ENCODE results near the gene UBE4B.
"Not testable (repeated sequence)": the region's sequence is repeated elsewhere in the genome, so short reads cannot be mapped to it uniquely, and the experiment has no call there.

The UBE4B gene

GRCh38 chr1:10173582-10173981, 140.8 kb downstream of the UBE4B start:
- no peak for DNase-seq (ENCODE audit: low read depth, low spot score)

DNA sequence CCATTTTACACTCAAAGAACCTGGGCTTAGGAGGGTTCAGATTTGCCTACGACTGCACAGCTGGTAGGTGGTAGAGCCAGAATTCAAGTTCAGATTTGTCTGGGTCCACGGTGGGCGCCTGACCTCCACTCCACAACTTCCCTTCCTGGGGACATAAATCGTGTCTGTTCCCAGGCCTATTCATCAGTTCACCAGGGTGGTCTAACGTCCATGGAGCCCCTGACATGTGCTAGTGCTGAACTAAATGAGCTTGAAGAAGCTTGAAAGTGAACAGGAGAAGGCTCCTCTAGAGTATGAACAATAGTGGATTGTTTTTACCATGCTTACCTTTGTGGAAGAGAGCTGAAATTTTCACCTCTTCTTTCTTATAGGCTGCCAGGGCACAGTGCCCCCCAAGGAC, 145.1 kb downstream of the UBE4B start:
- DNase-seq (ENCODE audit: low read depth, low spot score): no peak

- no peak for DNase-seq (ENCODE audit: low read depth, low spot score)
Observed at GRCh38 chr1:10178597-10179405, 146.0 kb downstream of the UBE4B start.

- DNase-seq (ENCODE audit: low read depth, low spot score): no peak
Observed at GRCh38 chr1:10179406-10180091, 146.8 kb downstream of the UBE4B start.

DNA sequence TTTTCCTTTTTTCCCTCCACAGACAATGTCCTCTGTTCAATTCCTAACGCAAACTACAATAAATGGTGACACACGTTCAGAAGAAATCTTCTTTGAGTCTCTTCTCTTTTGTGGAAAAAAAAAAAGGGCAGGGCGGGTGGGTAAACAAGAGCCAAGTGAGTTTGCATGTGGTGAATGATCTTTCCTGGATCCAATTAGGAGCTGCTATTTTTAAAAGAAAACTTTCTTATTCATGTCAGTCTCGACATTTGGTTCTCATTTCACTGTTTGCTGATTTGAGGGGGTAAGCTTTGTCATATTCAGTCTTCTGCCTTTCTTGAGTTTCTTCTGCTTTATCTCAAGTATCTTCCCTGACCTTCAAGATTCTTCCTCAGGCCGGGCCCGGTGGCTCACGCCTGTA, 148.4 kb downstream of the UBE4B start:
- no peak for DNase-seq (ENCODE audit: low read depth, low spot score)

DNA sequence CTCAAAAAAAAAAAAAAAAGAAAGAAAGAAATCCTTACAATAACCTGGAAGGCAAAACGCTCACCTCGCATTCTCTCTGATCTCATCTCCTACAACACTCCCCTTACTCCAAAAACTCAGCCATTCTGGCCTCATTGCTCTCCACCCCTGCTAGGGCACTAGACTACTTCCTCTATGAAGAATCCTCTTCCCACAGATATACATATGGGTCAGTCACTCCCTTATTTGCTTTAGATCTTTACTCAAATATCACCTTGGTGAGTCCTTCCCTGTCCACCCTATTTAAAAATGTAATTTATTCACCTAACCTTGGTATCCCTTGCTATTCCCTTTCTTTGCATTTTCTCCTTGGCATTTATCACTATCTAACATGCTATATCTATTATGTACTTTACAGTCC, 153.0 kb downstream of the UBE4B start:
- no peak for DNase-seq (ENCODE audit: low read depth, low spot score)

DNA sequence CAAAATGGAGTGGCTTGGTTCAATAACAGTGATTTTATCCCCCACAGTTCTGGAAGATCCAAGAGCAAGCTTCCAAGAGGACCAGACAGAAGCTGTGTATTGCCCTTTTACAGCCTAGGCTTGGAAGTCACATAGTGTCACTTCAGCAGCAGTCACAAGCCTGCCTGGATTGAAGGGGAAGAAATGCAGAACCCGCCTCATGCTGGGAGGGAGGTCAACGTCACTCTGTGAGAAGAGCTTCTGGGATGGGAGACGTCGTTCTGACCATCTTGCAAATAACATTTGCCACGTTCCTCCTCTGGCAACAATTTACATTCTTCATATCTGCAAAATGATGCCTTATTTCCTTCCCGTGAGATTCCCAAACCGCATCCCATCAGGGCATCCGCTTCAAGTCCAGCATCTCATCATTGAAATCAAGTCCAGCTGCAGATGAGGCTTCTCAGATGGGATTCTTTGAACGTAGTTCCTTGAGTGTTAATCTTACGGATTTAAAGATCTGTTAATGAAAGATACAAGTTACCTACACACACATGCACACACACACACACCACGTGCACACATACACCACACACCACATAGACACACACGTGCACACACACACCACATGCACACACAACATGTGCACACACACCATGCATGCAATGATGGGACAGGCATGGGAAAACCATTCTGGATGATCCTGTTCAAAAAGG, 153.7 kb downstream of the UBE4B start:
- DNase-seq (ENCODE audit: low read depth, low spot score): no peak

DNA sequence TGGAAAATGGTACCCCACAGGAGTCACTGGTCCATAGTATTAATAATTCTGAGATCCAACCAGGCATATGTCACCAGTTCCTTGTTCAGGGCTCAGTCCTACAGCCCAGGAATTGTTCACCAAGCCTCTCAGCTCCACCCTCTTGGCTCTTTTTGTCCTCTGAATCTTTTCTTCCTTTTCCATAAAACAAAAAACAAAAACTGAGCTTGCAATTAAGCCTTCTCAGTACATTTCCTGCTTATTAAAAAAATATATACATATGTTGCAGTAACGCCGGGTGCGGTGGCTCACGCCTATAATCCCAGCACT, 154.2 kb downstream of the UBE4B start:
- DNase-seq (ENCODE audit: low read depth, low spot score): no peak

- DNase-seq (ENCODE audit: low read depth, low spot score): no peak
Observed at GRCh38 chr1:10188133-10188650, 155.4 kb downstream of the UBE4B start.

- no peak for DNase-seq (ENCODE audit: low read depth, low spot score)
Observed at GRCh38 chr1:10189659-10190058, 156.9 kb downstream of the UBE4B start.

GRCh38 chr1:10192263-10192662, 159.5 kb downstream of the UBE4B start:
- no peak for DNase-seq (ENCODE audit: low read depth, low spot score)

DNA sequence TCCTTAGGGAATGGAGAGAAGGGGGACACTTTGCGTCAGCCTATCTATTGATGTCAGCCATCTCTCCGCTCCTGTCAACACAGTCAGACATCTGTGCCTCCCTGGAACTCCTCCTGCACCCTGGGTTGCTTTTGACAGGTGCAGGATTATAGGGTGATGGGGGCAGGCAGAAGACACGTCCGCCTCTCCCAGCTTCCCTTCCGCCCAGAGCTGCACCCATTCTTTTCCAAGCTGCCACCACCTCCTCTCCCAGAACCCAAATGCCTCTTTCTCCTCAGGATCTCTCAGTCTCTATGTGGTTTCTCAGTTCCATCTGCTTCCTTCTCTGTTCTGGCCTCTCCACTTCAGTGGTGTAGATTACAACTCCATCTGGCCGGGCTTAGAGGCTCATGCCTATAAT, 160.5 kb downstream of the UBE4B start:
- DNase-seq (ENCODE audit: low read depth, low spot score): no peak

DNA sequence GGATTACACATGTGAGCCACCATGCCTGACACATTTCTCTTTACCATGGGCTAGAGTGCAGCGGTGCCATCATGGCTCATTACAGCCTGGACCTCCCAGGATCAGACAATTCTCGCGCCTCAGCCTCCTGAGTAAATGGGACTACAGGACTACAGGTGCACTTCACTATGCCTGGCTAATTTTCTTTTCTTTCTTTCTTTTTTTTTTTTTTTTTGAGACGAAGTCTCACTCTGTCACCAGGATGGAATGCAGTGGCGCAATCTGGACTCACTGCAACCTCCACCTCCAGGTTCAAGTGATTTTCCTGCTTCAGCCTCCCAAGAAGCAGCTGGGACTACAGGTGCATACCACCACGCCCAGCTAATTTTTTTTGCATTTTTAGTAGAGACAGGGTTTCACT, 162.8 kb downstream of the UBE4B start:
- no peak for DNase-seq (ENCODE audit: low read depth, low spot score)

DNA sequence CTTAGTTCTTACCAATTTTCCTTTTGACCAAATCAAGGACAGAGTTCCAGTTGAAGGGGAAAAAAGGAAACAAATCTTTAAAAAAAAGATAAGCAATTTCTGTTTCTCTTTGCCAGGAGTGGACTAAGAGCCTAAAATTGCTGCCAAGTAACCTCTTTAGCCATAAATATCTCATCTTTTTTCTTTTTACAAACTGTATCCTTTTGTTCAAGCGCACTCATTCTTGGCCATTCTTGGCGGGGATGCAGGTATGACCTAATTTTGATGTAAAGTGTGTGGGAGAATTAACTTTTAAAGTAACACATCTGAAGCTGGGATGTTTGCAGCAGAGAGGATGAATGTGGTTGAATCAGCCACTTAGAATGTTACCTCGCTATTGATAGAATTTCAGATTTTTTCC, 164.2 kb downstream of the UBE4B start:
- DNase-seq (ENCODE audit: low read depth, low spot score): no peak

DNA sequence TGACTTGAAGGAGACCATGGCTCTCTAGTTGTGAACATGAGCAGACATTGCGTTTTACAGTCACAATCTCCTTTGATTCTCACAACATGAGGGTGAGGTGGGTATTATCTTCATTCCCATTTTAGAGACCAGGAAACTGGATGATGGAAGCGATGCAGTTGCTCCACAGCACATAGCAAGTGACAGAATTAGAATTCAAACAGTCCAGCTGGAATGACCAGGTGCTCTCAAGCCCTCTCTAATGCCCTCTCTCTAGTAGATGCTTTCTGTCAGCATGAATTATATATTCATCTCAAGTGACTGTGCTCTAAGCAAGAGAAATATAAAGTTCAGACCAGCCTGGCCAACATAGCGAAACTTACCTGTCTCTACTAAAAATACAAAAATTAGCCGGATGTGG, 167.9 kb downstream of the UBE4B start:
- no peak for DNase-seq (ENCODE audit: low read depth, low spot score)

GRCh38 chr1:10204003-10204642, 171.4 kb downstream of the UBE4B start:
- DNase-seq (ENCODE audit: low read depth, low spot score): no peak

DNA sequence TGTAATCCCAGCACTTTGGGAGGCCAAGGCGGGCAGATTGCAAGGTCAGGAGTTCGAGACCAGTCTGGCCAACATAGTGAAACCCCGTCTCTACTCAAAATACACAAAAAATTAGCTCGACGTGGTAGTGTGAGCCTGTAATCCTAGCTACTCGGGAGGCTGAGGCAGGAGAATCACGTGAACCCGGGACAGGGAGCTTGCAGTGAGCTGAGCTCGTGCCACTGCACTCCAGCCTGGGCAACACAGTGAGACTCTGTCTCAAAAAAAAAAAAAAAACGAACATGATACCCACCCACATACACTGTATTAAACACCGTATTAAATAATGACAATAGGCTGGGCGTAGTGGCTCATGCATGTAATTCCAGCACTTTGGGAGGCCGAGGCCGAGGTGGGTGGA, 172.4 kb downstream of the UBE4B start:
- DNase-seq (ENCODE audit: low read depth, low spot score): not testable (repeated sequence)

GRCh38 chr1:10207810-10208209, 175.1 kb downstream of the UBE4B start:
- DNase-seq (ENCODE audit: low read depth, low spot score): no peak

- DNase-seq (ENCODE audit: low read depth, low spot score): no peak
Observed at GRCh38 chr1:10208537-10208936, 175.8 kb downstream of the UBE4B start.

- DNase-seq (ENCODE audit: low read depth, low spot score): no peak
Observed at GRCh38 chr1:10209590-10209904, 176.8 kb downstream of the UBE4B start.

DNA sequence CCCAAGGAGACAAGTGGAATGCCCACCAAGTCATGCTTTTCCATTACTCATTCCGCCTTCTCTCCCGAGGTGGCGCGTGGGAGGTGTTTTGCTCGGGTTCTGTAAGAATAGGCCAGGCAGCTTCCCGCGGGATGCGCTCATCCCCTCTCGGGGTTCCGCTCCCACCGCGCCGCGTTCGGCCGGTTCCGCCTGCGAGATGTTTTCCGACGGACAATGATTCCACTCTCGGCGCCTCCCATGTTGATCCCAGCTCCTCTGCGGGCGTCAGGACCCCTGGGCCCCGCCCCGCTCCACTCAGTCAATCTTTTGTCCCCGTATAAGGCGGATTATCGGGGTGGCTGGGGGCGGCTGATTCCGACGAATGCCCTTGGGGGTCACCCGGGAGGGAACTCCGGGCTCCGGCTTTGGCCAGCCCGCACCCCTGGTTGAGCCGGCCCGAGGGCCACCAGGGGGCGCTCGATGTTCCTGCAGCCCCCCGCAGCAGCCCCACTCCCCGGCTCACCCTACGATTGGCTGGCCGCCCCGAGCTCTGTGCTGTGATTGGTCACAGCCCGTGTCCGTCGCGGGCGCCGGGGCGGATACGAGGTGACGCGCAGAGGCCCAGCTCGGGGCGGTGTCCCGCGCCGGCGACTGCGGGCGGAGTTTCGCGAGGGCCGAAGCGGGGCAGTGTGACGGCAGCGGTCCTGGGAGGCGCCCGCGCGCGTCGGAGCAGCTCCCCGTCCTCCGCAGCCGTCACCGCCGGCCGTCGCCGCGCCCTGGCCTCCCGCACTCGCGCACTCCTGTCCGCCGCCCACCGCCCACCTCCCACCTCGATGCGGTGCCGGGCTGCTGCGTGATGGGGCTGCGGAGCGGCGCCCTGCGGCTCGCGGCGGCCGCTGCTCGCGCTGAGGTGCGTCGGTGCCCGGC, 177.4 kb downstream of the UBE4B start, which contains the start of gene KIF1B:
Gene KIF1B, plus strand, starts transcription at position 666 of the 906 bp plus-strand sequence. CDS start 21,759 bp downstream, outside the sequence.
- peak; percentile 70 for DNase-seq (ENCODE audit: low read depth, low spot score)

All from iPS DF 19.7 (cell line).